ENCODE data around the gene SLC36A3.
"Not testable (repeated sequence)": the region's sequence is repeated elsewhere in the genome, so short reads cannot be mapped to it uniquely, and the experiment has no call there.

SLC36A3 gene

DNA sequence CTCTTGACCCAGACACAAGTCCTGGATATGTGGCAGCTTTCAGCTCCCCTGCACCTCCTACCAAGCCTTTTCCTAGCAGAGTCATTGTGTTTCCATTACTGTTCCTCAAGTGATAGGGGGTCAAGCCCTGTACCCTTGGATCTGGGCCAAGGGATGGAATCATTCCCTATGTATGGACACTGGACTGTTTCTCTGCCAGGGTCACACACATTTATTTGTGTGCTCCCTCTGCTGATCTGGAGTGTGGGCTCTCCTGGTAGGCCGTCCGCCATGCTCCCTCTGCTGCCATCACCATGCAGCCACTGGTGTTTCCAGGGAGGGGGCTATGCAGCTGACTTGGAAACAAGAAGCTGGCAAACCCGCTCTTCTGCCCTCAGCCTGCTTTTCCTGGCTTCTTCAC is 41.0 kb downstream of the SLC36A3 start:
- DNase-seq, result no peak

DNA sequence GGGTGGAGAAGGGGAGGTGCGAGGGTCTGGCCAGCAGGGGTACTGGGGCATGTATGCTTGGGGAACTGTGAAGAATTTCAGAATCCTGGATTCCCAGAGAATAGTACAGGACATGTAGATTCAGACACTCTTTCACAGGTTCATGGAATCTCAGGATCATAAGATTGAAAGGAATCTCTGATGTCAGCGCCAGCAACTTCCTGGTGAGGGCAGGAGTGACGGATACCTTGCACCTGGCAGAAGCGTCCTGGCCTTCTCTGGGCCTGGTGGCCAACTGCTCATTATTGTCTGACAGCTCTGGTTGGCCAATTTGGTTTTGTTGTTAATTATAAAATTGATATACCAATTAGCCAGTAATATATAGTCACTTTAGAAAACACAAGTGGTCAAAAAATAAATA is 43.6 kb downstream of the SLC36A3 start:
- no peak for DNase-seq

DNA sequence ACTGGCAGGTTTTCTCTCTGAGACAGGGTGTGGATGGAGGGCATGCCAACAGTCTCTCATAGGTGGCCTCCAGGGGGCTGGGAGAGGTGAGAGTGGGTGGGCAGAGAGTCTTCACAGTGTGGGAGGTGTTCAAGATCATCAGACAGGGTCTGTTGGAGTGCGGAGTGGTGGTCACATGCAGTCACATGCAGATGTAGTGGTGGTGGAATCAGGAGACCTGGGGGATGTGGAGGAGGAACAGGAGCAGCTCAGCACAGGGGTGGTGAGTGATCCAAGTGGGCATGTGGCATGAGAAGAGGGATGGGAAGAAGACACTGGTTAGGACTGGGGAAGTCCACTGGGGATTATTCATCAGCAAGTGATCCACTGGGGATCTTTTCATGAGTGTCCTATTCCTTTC is 44.8 kb downstream of the SLC36A3 start:
- DNase-seq, result no peak

DNA sequence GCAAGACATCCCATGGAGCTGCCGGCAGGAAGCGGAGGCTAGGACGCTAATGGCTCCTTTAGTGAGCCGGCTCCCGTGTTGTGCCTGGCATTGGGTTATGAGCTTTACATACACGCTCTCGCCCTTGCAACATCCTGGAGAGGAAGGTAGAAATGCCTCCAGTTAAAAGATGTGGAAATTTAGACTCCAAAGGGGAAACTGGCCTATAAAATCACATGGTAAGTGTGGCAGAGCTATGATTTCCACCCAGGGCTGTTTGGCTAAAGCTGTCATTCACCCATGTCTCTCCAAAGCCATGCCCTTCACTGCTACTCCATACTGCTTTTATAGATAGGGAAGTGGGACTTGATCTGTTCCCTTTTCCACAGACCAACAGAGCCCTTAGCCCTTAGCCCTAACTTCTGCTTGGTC is 45.4 kb downstream of the SLC36A3 start:
- no peak for DNase-seq

DNA sequence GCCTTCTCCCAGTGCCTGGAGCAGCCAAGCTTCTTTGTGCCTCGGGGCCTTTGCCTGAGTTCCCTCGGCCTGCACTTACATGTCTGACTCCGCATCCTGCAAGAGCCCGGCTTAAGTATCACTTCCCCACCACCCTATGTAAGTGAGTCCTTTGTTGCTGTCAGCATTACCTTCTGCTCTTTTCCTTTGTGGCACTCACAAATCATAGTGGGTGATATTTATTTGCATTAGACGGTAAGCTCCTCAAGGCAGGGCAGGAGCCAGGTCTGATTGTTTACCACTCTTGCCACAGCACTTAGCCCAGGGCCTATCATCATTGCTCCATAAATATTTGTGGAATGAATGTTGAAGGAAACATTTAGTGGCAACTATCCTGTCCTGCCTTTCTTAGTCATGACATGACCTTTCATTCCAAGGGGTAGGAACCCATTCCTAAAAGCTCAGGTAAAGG is 45.8 kb downstream of the SLC36A3 start:
- DNase-seq, result peak in 2 of 56 donors; percentile 8 to 9

DNA sequence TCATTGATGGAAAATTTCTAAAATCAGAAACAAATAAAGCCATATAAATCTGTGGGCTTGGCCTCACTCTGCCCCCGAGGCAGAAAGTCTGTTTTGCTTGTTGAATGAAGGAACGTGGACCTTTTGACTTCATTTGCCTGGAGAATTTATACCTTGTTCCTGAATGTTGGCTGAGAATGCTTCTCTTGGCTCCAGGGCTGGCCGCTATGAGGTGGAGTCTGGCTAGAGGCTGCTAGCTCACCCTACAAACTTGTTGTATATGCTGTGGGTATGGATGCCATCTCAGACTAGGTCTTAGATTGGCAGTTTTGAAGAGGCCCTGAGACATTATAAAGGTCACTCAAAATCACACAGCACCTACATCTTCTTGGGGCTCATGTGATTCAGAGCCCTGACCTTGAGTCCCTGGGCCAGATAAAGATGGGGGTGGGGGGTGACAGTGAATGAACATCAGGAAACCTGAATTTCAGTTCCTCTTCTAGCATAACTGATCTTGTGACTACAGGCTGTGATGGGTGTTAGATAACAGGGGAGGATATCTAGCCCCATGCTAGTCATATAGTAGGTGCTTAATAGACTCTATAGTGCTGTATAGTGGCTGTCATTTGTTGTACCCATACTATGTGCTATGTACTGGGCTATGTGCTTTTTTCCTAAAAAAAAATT is 47.8 kb downstream of the SLC36A3 start:
- no peak for DNase-seq

DNA sequence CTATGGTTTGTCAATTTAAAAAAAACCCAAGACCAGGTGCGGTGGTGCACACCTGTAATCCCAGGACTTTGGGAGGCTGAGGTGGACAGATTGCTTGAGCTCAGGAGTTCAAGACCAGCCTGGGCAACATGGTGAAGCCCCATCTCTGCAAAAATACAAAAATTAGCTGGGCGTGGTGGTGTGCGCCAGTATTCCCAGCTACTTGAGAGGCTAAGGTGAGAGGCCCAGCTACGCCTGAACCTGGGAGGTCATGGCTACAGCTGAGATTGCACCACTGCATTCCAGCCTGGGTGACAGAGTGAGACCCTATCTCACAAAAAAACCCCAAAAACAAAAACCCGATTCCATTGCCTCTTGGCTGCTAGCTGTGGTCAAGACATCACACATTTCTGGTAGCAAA is 48.6 kb downstream of the SLC36A3 start:
- DNase-seq, result not testable (repeated sequence)

DNA sequence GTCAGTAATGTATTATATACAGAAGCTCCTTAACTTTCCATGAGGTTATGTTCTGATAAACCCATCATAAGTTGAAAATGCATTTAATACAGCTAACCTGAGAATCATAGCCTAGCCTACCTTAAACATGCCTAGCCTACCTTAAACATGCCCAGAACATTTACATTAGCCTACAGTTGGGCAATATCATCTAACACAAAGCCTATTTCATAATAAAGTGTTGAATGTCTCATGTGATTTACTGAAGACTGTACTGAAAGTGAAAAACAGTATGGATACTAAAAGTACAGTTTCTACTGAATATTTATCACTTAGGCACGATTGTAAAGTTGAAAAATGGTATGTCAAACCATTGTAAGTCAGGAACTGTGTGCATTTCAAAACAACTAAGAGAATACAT is 49.0 kb downstream of the SLC36A3 start:
- no peak for DNase-seq

DNA sequence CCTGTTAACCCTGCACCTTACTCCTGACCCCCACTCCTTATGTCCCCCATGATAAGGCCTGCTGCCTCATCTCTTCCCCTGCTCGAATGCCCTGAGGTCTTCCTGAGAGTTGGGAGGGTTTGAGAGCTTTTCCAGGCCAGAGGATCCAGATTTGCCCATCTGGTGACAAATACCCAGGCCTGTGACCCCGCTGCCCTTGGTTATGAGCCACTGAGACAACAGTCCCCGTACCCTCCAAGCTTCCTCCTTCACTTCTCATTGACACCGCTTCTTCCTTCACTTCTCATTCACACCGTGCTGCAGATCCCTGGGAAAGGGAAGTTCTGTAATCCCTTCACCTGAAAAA is 50.0 kb downstream of the SLC36A3 start:
- no peak for DNase-seq

DNA sequence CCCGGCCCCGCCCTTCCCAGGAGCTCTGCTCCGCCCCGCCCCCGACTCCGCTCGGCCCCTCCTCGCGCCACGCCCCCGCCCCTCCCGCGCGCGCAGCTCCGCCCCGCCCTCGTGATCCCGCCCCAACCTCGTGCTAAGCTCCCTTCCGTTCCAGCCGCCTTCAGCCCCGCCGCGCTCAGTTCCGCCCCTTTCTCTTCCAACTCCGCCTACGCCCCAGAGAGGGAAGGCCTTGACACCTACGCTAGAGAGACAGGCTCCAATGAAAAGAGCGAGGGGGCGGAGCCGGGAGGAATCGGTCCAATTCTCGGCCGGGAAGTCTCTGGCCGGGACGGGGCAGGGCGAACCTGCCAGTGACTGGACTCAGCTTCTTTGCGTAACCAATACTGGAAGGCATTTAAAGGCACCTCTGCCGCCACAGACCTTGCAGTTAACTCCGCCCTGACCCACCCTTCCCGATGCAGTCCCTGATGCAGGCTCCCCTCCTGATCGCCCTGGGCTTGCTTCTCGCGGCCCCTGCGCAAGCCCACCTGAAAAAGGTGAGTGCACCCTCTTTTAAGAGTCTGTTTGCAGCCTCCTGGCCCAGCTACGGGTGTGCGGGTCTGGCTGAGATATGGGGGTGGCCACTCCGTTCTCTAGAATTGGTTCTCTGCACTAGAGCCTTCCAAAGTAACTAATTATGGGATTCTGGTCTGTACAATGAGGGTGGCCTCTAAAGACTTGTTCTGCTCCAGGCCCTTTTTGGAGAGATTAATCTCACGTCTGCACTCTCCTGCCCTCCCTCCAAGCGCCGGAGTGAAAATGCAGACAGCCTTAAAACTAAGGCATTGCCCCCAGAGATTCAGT is 50.6 kb downstream of the SLC36A3 start, which contains the start of gene GM2A:
GM2A (plus strand) TSS at position 424 of the 843 bp plus-strand sequence; CDS start at position 456, 32 bp downstream.
- DNase-seq, result peak; percentile 74 to 100 (median 99)

DNA sequence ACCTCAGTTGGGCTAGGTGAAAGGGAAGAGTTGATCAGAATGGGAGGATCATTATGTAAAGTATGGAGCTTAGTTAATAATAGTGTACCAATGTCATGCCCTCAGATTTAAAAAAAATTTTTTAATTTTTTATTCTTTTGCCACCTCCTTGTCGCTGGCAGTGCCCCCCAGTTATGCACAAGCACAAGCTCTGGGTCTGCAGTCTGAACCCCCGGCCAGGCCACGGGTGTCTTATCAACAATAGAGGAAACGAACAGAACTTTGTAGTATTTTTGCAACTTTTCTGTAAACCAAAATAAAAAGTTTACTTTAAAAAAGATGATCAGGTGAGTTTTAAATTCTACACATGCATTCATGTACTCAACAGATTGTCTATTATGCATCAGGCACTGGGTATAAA is 51.9 kb downstream of the SLC36A3 start:
- DNase-seq, result no peak

DNA sequence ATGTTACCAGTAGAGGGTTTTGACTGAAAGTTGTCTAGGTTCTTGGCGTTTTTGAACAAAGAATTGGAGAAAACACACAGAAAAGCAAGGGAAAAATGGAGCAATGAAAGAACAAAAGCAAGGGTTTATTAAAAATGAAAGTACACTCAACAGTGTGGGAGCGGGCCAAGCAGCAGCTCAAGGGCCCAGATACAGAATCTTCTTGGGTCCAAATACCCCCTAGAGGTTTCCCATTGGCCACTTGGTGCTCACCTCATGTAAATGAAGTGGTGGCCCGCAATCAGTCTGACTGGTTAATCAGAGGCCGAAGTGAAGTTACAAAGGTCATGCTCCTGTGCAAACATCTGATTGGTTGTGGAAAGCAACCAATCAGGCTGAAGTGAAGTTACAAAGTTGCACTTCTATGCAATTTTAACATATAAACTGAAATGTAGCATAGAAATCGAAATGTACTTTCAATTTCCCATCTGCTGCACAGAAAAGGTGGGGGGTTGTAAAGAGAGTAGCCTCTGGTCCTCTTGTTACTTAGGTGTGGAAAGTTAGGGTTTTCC is 52.5 kb downstream of the SLC36A3 start:
- no peak for DNase-seq

DNA sequence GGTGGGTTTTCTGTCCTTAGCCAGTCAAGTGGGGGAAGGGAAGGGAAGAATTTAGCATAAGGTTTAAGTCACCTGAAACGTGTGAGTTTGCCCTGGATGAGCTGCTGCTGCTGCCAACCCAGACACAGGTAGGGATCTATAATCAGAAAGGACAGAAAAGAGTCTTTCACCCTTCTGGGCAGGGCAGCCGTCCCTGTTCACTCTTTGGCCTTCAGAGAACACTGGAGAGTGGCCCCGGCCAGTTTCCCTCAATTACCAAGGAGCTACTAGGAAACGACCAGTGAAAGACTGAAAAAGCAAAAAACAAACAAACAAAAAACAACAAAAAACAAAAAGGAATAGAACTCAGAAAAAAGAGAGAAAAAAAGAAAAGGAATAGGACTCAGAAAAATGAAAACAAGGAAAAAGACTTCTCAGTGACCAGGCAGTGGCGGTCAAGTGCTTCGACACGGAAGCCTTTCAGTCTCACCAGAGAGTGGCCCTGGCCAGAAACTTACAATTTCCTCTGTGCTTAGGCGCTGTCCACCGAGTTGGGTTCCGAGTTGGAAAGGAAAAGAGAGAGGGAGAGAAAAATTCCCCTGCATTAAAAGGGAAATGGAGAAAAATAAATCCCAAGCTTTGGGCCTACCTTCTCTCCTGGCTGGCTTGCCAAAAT is 53.1 kb downstream of the SLC36A3 start:
- no peak for DNase-seq

DNA sequence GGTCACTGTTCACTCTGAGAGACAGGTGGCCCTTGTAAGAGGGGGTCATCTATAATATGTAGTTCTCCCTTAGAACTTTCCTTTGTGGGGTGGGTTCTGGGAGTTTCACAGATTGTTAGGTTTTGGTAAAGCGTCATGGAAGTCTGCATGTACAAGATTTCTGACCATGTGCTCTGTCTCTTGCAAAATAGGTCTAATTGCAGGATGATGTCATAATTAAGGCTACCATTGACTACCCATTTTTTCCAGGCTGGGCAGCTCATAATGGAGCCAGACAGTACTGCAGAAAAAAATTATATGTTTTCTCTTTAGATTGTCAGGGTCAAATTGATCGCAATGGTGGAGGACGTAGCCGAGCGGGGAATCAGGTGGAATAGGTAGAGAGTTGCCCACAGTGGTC is 54.3 kb downstream of the SLC36A3 start:
- DNase-seq, result no peak

DNA sequence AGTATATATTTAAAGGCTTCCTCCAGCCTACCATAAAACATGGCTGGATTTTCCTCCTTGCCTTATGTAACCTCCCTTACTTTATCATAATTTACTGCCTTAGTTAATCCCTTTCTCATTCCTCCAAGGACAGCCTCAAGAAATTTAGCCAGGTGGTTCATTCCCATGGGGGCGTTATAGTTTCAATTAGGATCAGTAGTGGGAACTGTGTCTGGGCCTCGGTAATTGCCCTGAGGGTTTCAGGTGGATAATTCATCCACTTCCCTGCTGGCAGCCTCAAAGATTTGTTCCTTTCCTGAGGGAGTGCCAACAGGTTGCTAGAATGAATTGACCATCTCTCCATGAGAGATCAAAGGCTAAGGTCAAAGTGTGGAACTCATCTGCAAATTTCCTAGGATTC is 54.9 kb downstream of the SLC36A3 start:
- no peak for DNase-seq

DNA sequence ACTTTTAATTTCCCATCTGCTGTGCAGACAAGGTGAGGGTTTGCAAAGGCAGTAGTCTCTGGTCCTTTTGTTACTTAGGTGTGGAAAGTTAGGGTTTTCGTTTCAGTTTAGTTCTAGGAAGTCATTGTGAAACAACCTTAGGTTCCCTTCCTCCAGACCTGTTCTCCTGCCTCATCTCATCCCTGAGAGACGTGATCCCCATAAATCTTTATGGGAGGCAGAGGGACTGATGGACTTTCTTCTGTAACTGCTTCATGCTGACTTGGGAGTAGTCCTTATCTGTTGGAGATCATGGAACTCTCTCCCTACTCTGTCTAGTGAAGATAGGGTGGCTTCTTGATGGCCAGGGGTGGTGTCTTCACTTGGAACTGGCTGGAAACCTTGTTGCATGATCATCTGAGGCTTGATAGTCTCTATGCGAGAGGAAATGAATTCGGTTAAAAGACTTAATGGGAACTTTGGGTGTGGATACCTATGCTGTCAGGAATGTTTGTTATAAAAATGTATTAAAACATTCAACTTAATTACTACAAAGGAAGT is 57.8 kb downstream of the SLC36A3 start:
- DNase-seq, result no peak

DNA sequence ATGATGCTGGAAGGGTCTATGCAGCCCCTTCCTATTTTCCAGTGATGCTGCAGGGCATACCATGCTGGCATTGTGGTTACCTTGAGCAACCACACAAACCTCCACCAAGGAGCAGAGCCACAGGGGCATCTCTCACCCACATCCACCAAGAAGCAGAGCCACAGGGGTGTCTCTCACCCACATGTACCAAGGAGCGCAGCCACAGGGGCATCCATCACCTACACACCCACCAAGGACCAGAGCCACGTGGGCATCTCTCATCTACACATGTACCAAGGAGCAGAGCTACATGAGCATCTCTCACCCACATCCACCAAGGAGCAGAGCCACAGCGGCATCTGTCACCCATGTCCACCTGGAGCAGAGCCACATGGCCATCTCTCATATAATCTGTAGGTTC is 59.4 kb downstream of the SLC36A3 start:
- DNase-seq, result no peak

DNA sequence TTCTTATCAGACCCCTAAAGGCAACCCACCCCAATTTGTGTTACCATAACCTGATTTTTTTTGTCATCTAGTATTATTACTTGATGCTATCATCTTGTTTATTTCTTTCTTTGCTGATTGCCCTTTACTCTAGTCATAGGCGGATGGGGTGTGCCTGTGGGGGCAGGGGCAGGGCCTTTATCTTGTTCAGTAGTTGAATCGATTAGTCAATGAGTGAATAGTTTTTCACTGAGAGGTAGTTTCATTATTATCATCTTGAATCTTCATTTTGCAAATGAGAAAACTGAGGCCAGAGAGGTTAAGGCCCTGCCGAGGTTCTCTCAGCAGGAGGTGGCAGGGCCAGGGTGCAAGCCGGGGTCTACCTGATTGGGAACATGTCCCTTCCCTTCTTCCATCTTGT is 60.0 kb downstream of the SLC36A3 start:
- no peak for DNase-seq

DNA sequence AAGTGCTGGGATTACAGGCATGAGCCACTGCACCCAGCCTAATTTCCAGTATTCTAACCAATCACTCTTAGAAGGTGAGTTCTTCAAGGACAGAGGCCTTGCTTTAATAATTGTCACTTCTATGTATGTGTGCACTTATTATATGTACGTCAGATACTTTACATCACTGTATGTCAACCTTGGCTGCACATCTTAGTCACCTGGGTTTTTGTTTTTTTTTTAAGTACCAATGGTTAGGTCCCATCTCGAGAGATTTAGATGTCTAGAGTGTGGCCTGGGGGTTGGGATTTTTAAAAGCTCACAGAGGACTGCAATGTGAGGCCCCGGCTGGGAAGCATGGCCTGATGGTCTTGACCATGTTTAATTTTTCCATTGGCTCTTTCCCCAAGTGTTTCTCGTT is 60.4 kb downstream of the SLC36A3 start:
- no peak for DNase-seq

DNA sequence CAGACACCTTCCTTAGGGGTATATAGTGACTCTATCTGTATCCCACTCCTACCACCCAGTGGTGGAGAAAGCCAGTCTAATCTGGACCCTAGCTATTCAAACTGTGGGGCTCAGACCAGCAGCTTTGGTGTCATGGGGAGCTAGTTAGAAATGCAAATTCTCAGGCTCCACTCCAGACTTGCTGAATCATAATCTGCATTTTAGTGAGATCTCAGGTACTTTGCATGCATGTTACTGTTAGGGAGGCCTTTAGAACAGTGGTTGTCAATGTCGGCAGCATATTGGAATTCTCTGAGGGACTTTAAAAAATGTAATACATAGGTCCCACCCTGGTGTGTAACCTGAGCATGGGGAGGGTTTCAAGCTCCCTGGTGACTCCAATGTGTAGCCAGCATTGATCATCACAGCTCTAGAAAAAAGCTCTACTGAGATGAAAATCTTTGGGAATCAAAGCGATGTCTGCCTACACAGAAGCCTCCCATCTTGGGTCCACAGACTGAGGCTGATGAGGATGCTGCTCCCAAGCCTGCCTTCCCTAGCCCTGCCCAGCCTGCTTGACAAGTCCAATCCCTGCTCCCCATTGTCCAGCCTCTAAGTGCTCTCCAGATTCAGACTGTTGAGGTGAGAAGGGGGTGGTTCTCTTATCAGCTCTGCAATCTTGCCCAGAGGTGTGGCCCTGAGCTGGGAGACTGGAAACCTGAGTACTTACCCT is 62.5 kb downstream of the SLC36A3 start:
- DNase-seq, result no peak

DNA sequence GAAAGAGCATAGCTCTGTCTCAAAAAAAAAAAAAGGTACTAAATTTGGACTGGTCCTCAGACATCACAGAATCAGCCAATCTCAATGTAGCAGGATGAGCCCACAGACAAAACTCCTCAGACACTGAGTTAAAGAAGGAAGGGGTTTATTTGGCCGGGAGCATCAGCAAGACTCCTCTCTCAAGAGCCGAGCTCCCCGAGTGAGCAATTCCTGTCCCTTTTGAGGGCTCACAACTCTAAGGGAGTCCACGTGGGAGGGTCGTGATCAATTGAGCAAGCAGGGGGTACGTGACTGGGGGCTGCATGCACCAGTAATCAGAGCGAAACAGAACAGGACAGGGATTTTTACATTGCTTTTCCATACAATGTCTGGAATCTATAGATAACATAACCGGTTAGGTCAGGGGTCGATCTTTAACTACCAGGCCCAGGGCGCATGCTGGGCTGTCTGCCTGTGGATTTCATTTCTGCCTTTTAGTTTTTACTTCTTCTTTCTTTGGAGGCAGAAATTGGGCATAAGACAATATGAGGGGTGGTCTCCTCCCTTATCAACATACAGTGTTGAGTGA is 63.2 kb downstream of the SLC36A3 start:
- not testable (repeated sequence) for DNase-seq

All from amygdala (tissue), 56 donors.